SK-N-SH treated with all-trans-retinoic acid at 6 μM for 48 hours (cell line): ENCODE data around the gene STIL.

ENCODE experiments used
- ATAC-seq: fragments of 200-7000 bp; cut with Tn5 transposase; 3 replicates; pipeline ENCODE4 v1.9.1; 2020; ENCODE audit warnings: mild to moderate bottlenecking, moderate library complexity
- ARNTL ChIP-seq: fragments of 450-650 bp; formaldehyde crosslinking; IDR thresholded peaks from 2 replicates; pipeline ENCODE4 v1.5.0; 2020; ENCODE audit warnings: low read depth, mild to moderate bottlenecking, moderate library complexity, borderline replicate concordance
- BACH2 ChIP-seq: fragments of 250-450 bp; sonication (Bioruptor Pico); IDR thresholded peaks from 2 replicates; pipeline ENCODE4 v1.9.0; 2021; ENCODE audit warnings: mild to moderate bottlenecking, borderline replicate concordance
- CREB5 ChIP-seq: fragments of 250-450 bp; sonication (Bioruptor Pico); IDR thresholded peaks from 2 replicates; pipeline ENCODE4 v1.5.1; 2020; ENCODE audit warnings: low read depth, mild to moderate bottlenecking, moderate library complexity
- CSDC2 ChIP-seq: fragments of 250-450 bp; sonication (Bioruptor Pico); IDR thresholded peaks from 2 replicates; pipeline ENCODE4 v1.5.0; 2020; ENCODE audit warnings: mild to moderate bottlenecking, moderate library complexity
- CSRNP3 ChIP-seq: fragments of 250-450 bp; sonication (Bioruptor Pico); IDR thresholded peaks from 2 replicates; pipeline ENCODE4 v1.5.1; 2021; ENCODE audit warnings: mild to moderate bottlenecking, moderate library complexity
- ESRRG ChIP-seq: fragments of 250-450 bp; sonication (Bioruptor Pico); IDR thresholded peaks from 2 replicates; pipeline ENCODE4 v1.6.1; 2021; ENCODE audit warnings: mild to moderate bottlenecking
- GLIS3 ChIP-seq: fragments of 250-450 bp; sonication (Bioruptor Pico); IDR thresholded peaks from 2 replicates; pipeline ENCODE4 v1.5.0; 2020; ENCODE audit warnings: mild to moderate bottlenecking, moderate library complexity
- OSR1 ChIP-seq: fragments of 250-450 bp; sonication (Bioruptor Pico); IDR thresholded peaks from 2 replicates; pipeline ENCODE4 v1.8.0; 2022; ENCODE audit warnings: moderate library complexity, mild to moderate bottlenecking, inconsistent platforms
- PATZ1 ChIP-seq: fragments of 250-450 bp; sonication (Bioruptor Pico); IDR thresholded peaks from 2 replicates; pipeline ENCODE4 v1.8.0; 2020; ENCODE audit warnings: mild to moderate bottlenecking, moderate library complexity, borderline replicate concordance
- RARB ChIP-seq: fragments of 250-450 bp; sonication (Bioruptor Pico); IDR thresholded peaks from 2 replicates; pipeline ENCODE4 v1.8.0; 2021; ENCODE audit warnings: mild to moderate bottlenecking, moderate library complexity
- SNAI2 ChIP-seq: fragments of 250-450 bp; sonication (Bioruptor Pico); IDR thresholded peaks from 2 replicates; pipeline ENCODE4 v1.5.0; 2020; ENCODE audit warnings: mild to moderate bottlenecking, moderate library complexity
- TCF4 ChIP-seq: fragments of 250-450 bp; sonication (Bioruptor Pico); IDR thresholded peaks from 2 replicates; pipeline ENCODE4 v1.8.0; 2021; ENCODE audit warnings: mild to moderate bottlenecking, moderate library complexity, borderline replicate concordance
- TSHZ2 ChIP-seq: fragments of 250-450 bp; sonication (Bioruptor Pico); IDR thresholded peaks from 2 replicates; pipeline ENCODE4 v1.5.0; 2020; ENCODE audit warnings: mild to moderate bottlenecking, moderate library complexity
- ZC3H10 ChIP-seq: fragments of 250-450 bp; sonication (Bioruptor Pico); IDR thresholded peaks from 2 replicates; pipeline ENCODE4 v1.5.1; 2021; ENCODE audit warnings: mild to moderate bottlenecking, moderate library complexity
- ZFP3 ChIP-seq: fragments of 250-450 bp; sonication (Bioruptor Pico); IDR thresholded peaks from 2 replicates; pipeline ENCODE4 v1.5.0; 2020; ENCODE audit warnings: mild to moderate bottlenecking, moderate library complexity
- ZFP30 ChIP-seq: fragments of 450-650 bp; formaldehyde crosslinking; IDR thresholded peaks from 2 replicates; pipeline ENCODE4 v1.5.0; 2022; ENCODE audit warnings: mild to moderate bottlenecking, moderate library complexity
- ZNF565 ChIP-seq: fragments of 450-650 bp; formaldehyde crosslinking; conservative IDR thresholded peaks from 2 replicates; pipeline ENCODE4 v1.5.0; 2020; ENCODE audit warnings: low read depth, mild to moderate bottlenecking, moderate library complexity
- ZNF70 ChIP-seq: fragments of 450-650 bp; formaldehyde crosslinking; IDR thresholded peaks from 2 replicates; pipeline ENCODE4 v1.5.0; 2020; ENCODE audit warnings: mild to moderate bottlenecking, moderate library complexity
- ZNF8 ChIP-seq: fragments of 450-650 bp; formaldehyde crosslinking; IDR thresholded peaks from 2 replicates; pipeline ENCODE4 v1.5.0; 2020; ENCODE audit warnings: mild to moderate bottlenecking, moderate library complexity

The STIL gene

GRCh38 chr1:47235241-47235681 lies 78.7 kb downstream of the STIL start:
- ATAC-seq, result no peak
- TF ChIP-seq ZNF70 (no peak), ESRRG (CRISPR knock-in tag) (no peak), TCF4 (CRISPR knock-in tag) (no peak), ZNF565 (CRISPR knock-in tag) (no peak), ZFP30 (no peak), RARB (CRISPR knock-in tag) (no peak), ZNF8 (no peak), GLIS3 (CRISPR knock-in tag) (no peak), SNAI2 (CRISPR knock-in tag) (no peak), ARNTL (CRISPR knock-in tag) (no peak)

- ATAC-seq, result no peak
- TF ChIP-seq ZFP3 (CRISPR knock-in tag), result no peak
- TF ChIP-seq TSHZ2, result no peak
Observed at GRCh38 chr1:47233186-47233585, 80.8 kb downstream of the STIL start.

- ATAC-seq, result no peak; the same call in 2 of the 3 replicates
- TF ChIP-seq CSDC2 (CRISPR knock-in tag) (no peak), ZFP30 (no peak), OSR1 (no peak), ZC3H10 (CRISPR knock-in tag) (no peak), GLIS3 (CRISPR knock-in tag) (no peak), CSRNP3 (CRISPR knock-in tag) (no peak), ZNF70 (no peak), PATZ1 (no peak), CREB5 (CRISPR knock-in tag) (no peak), BACH2 (no peak)
- TF ChIP-seq, all 23 proteins: peak for 0
Observed at GRCh38 chr1:47232187-47232874, 81.6 kb downstream of the STIL start, which contains the start of gene TAL1. TSS of gene TAL1 (minus strand) at chr1:47232225. CDS start at chr1:47225888, 6,337 bp downstream.

- peak; percentile 64; the same call in 1 of the 2 replicates for TF ChIP-seq PATZ1
- TF ChIP-seq ZC3H10 (CRISPR knock-in tag), result no peak
- peak; percentile 66 for ATAC-seq
Observed at GRCh38 chr1:47231301-47232186, 82.4 kb downstream of the STIL start.
